HG03064 (cell line): Measurements from ENCODE around the gene DNAAF3.

Experiments
- ATAC-seq: cut with Tn5 transposase; IDR thresholded peaks from one replicate; pipeline ENCODE4 v1.9.1; 2021; ENCODE audit warnings: low read depth; ENCODE audit not compliant: unreplicated experiment

The DNAAF3 gene

DNA sequence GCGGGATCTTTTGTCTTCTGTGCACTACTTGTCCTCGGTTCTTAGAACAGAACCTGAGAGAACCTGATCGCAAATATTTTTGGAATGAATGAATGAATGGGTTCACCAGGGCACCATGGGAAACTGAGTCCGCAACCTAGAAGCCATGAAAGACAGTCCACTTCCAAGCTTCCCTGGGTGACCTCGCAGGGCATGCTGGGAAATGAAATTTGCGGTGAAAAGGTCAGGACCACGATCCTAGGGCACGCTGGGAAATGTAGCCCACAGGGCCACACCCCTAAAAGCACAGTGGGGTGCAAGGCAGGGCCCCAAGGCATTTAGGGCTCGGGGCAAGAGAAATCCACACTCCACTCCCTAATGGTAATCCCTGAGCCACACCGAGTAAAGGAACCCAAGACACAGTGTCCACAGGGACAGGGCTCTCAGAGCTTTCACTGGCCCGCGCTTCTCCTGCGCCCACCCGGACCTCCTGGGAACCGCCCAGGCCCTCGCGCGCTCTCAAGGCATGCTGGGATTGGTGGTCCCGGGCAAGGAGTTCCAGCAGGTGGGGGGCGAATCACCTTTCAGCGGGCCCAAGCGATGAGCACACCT, 47.9 kb downstream of the DNAAF3 start:
- no peak for ATAC-seq

DNA sequence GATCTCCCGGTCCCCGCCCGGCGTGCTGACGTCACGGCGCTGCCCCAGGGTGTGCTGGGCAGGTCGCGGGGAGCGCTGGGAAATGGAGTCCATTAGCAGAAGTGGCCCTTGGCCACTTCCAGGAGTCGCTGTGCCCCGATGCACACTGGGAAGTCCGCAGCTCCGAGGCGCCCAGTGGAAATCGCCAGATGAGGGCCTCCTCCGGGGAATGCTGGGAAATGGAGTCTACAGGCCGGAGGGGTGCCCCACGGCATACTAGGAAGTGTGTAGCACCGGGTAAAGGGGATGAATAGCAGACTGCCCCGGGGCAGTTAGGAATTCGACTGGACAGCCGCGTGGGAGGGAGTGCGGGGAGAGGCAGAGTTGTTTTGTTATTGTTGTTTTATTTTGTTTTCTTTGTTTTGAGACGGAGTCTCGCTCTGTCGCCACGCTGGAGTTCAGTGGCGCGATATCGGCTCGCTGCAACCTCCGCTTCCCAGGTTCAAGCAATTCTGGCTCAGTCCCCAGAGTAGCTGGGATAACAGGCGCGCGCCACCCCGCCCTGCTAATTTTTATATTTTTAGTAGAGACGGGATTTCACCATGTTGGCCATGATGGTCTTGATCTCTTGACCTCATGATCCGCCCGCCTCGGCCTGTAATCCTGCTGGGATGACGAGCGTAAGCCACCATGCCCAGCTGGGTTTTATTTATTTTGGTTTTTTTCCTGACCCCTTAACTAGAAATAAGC, 48.6 kb downstream of the DNAAF3 start:
- peak; percentile 62 for ATAC-seq

DNA sequence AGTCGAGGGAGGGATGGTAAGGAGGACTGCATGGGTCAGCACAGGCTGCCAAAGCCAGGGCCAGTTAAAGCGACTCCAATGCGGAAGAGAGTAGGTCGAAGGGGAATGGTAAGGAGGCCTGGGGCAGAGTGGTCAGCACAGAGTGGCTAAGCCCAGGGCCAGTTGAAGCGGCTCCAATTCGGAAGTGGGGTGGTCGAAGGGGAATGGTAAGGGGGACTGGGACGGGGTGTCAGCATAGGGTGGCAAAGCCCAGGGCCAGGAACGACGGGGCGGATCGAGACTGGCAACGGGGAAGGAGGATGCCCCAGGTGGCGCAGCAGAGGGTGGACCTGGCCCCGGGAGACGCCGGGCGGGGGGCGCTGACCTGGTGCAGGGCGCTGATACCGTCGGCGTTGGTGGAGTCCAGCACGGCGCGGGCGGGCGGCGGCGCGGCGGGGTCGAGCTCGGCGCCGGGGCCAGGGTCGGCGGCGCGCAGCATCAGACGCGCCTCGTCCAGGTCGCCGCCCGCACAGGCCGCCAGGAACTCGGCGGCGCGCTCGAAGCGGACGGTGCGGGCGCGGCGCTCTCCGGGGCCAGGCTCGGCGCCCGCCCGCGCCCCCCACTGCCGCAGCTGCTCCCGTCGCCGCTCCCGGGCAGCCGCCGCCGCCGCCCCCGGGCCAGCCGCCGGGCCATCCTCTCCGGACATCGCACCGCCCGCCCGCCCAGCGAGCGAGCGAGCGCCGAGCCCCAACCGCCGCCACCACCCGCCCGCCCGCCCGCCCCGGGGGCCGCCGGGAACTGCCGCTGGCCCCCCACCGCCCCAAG, 49.4 kb downstream of the DNAAF3 start, which contains the start of gene PPP1R12C:
PPP1R12C (minus strand) TSS at position 779 of the 804 bp plus-strand sequence; CDS start at position 685, 94 bp downstream.
- ATAC-seq, result peak; percentile 1

DNA sequence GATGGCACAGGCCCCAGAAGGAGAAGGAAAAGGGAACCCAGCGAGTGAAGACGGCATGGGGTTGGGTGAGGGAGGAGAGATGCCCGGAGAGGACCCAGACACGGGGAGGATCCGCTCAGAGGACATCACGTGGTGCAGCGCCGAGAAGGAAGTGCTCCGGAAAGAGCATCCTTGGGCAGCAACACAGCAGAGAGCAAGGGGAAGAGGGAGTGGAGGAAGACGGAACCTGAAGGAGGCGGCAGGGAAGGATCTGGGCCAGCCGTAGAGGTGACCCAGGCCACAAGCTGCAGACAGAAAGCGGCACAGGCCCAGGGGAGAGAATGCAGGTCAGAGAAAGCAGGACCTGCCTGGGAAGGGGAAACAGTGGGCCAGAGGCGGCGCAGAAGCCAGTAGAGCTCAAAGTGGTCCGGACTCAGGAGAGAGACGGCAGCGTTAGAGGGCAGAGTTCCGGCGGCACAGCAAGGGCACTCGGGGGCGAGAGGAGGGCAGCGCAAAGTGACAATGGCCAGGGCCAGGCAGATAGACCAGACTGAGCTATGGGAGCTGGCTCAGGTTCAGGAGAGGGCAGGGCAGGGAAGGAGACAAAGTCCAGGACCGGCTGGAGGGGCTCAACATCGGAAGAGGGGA, 50.1 kb downstream of the DNAAF3 start:
- no peak for ATAC-seq

DNA sequence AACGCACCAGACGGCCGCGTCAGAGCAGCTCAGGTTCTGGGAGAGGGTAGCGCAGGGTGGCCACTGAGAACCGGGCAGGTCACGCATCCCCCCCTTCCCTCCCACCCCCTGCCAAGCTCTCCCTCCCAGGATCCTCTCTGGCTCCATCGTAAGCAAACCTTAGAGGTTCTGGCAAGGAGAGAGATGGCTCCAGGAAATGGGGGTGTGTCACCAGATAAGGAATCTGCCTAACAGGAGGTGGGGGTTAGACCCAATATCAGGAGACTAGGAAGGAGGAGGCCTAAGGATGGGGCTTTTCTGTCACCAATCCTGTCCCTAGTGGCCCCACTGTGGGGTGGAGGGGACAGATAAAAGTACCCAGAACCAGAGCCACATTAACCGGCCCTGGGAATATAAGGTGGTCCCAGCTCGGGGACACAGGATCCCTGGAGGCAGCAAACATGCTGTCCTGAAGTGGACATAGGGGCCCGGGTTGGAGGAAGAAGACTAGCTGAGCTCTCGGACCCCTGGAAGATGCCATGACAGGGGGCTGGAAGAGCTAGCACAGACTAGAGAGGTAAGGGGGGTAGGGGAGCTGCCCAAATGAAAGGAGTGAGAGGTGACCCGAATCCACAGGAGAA, 50.9 kb downstream of the DNAAF3 start:
- no peak for ATAC-seq

DNA sequence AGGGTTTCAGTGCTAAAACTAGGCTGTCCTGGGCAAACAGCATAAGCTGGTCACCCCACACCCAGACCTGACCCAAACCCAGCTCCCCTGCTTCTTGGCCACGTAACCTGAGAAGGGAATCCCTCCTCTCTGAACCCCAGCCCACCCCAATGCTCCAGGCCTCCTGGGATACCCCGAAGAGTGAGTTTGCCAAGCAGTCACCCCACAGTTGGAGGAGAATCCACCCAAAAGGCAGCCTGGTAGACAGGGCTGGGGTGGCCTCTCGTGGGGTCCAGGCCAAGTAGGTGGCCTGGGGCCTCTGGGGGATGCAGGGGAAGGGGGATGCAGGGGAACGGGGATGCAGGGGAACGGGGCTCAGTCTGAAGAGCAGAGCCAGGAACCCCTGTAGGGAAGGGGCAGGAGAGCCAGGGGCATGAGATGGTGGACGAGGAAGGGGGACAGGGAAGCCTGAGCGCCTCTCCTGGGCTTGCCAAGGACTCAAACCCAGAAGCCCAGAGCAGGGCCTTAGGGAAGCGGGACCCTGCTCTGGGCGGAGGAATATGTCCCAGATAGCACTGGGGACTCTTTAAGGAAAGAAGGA, 51.8 kb downstream of the DNAAF3 start:
- ATAC-seq, result no peak

DNA sequence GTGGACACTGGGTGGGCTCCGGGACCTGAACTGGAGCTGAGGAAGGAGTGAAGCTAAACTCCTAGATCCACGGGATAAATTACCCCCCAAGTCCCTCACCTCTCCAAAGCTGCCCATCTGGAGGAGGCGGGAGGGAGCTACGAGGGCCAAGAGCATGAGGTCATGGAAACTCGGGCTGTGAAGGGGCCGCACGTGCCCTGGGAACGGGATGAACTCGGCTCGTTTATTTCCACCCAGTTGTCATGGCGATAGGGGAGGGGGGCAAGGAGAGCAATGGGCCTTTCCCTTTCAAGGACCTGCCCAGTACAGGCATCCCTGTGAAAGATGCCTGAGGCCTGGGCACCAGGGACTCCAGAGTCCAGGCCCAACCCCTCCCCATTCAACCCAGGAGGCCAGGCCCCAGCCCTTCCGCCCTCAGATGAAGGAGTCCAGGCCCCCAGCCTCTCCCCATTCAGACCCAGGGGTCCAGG, 52.8 kb downstream of the DNAAF3 start:
- no peak for ATAC-seq

DNA sequence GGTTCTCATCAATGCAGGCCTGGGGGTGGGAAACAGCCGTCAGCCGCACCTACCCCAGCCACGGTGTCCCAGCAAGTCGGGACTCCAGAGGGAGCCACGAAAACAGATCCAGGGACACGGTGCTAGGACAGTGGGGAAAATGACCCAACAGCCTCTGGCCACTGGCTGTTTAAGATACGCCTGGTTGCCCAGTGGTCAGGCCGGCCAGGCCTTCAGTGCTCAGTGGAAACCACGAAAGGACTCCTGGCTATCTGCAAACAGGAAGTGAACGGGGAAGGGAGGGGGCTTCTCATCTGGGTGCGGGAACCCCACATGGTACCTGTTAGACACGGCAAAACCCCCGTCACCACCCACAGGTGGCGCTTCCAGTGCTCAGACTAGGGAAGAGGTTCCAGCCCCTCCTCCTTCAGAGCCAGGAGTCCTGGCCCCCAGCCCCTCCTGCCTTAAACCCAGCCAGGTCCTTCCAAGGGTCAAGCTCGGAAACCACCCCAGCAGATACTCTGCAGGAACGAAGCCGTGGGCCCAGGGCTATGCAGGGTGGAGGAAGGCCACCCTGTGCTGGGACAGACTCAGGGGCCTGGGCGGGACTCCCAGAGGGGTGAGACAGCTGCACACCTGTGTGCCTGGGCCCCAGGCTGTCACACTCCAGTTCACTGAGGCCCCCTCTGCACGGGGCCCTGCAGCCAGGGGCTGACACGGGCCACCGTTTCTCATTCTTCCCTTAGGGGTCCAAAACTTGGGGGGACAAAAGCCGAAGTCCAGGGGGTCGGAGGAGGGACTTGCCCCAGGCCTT, 53.4 kb downstream of the DNAAF3 start:
- no peak for ATAC-seq

DNA sequence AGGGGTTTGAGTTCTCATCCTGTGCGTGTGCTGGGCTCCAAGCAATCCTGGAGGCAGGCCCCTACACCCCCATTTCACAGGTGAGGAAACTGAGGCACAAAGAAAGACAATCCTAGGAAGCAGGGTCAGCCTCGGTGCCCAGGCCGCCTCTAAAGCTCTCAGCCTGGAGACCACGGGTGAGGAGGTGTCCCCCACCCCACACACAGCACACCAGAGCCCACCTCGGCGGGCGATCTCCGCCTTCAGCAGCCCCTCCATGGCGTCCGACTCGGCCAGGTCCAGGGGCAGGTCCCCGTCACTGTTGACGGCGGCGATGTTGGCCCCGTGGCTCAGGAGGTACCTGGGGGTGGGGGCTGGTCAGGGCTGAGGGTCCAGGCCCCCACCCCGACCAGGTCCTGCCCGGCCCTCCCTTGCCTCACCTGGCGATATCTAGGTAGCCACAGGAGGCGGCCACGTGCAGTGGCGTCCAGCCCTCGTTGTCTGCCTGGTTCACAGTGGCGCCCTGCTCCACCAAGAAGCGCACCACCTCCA, 54.1 kb downstream of the DNAAF3 start:
- ATAC-seq, result no peak

DNA sequence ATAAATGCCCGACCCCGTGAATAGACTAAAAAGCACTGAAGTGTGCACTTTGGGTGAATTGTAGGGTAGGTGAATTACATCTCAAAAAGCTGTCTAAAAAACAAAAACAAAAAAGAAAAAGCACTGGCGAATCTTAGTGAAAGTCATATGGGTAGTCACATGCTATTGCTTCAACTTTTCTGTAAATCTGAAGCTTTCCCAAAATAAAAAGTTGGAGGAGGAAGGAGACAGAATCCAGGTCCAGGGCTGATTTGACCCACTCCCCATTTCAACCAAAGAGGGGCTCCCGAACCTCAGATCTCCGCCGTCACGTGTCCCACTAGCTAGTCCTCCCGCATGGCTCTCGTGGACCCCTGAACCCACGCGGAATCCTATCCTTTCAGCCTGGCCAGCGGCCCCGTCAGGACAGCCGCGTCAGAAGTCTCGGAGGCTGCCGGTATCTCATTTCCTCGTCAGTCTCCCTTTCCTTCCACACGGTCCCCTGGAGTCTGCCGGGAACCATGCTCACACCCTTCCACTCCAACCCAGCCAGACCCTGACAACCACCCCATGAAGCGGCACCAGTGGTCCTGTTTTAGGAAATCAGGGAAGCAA, 55.1 kb downstream of the DNAAF3 start:
- ATAC-seq, result no peak

DNA sequence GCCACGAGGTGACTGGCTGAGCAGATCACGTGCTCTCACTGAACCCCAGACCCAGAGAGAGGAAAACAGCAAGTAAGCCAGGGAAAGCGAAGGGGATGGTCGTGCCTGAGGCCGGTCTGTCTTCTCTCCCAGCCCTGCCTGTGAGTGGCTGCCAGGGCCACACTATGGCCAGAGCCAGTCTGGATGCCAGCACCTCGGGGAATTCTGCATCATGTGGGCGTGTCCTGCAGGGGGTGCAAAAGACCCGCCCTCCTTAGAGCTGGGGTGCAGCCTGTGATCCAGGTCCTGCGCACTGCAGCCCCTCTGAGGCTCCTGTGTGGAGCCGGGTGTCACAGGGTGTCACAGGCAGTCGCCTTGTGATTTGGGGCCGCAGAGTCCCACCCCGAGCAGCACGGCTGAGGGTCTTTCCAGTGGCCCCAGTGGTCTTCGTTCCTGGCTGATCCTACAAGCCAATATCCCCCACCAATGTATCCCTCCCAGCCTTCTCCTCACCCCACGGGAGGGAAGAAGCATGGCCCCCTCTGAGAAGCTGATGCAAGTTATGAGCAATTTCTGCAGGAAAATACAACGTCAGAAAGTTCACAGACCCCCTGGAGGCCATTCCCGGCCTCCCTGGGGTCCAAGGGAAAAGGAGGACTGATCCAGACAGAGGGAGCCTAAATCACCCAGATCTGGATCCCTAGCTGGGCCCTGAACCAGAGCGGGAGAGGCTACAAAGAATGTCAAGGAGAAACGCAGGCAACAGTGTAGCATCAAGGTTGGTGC, 56.7 kb downstream of the DNAAF3 start:
- ATAC-seq, result no peak
